CMK (cell line): ENCODE measurements around the gene PMVK.
"Not testable (repeated sequence)": the region's sequence is repeated elsewhere in the genome, so short reads cannot be mapped to it uniquely, and the experiment has no call there.

Experiments used
- DNase-seq: peaks from one replicate; pipeline ENCODE4 v3.0.0-alpha.2; 2010; ENCODE audit warnings: low read depth

The PMVK gene

GRCh38 chr1:154912755-154913154 lies 23.8 kb downstream of the PMVK start:
- DNase-seq, result no peak

- no peak for DNase-seq
These were observed 24.6 kb downstream of the PMVK start for GRCh38 chr1:154911691-154912550.

- no peak for DNase-seq
These were observed 25.7 kb downstream of the PMVK start for GRCh38 chr1:154910851-154911250.

- no peak for DNase-seq
These were observed 27.6 kb downstream of the PMVK start for GRCh38 chr1:154908937-154909336.

- not testable (repeated sequence) for DNase-seq
These were observed 28.4 kb downstream of the PMVK start for GRCh38 chr1:154908129-154908528.

GRCh38 chr1:154906621-154907081 lies 29.9 kb downstream of the PMVK start:
- DNase-seq, result no peak

GRCh38 chr1:154902938-154903566 lies 33.5 kb downstream of the PMVK start:
- no peak for DNase-seq

- DNase-seq, result no peak
These were observed 34.9 kb downstream of the PMVK start for GRCh38 chr1:154901591-154901990.

- DNase-seq, result no peak
These were observed 37.5 kb downstream of the PMVK start for GRCh38 chr1:154899041-154899440.

- DNase-seq, result no peak
These were observed 39.7 kb downstream of the PMVK start for GRCh38 chr1:154896771-154897286.

GRCh38 chr1:154895798-154896197 lies 40.7 kb downstream of the PMVK start:
- DNase-seq, result no peak

GRCh38 chr1:154891452-154891851 lies 45.1 kb downstream of the PMVK start:
- no peak for DNase-seq

- peak; percentile 25 for DNase-seq
These were observed 47.8 kb downstream of the PMVK start for GRCh38 chr1:154888757-154889156.

GRCh38 chr1:154886281-154887015 lies 50.1 kb downstream of the PMVK start:
- peak; percentile 38 for DNase-seq

GRCh38 chr1:154884869-154885701 lies 51.4 kb downstream of the PMVK start:
- peak; percentile 65 for DNase-seq

GRCh38 chr1:154883919-154884868 lies 52.3 kb downstream of the PMVK start:
- peak; percentile 92 for DNase-seq

GRCh38 chr1:154881820-154882535 lies 54.5 kb downstream of the PMVK start:
- no peak for DNase-seq

GRCh38 chr1:154880671-154881070 lies 55.8 kb downstream of the PMVK start:
- no peak for DNase-seq

- no peak for DNase-seq
These were observed 57.5 kb downstream of the PMVK start for GRCh38 chr1:154879038-154879421.
